ENCODE data around the gene SPATS2L.

DNA sequence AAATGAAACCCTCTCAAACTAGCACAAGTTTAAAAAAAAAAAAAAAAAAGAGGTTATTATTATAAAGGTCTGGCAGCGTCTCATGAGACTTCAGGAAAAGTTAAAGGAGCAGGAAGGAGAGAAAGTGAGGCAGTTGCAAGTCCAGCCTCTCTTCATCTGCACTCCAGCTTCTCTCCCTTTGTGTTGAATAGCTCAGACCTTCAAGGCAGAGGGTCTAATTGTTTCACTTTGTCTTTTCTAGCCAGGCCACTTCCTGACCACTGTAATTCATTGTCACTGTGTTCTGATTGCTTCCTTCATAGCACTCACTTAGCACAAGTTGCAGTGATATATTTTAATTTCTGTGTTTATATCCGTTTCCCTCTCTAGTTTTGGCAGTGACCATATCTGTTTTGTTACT, 99.9 kb downstream of the SPATS2L start:
- TF ChIP-seq CTCF (IDR thresholded peaks at IDR 0.05) = no peak
- TF ChIP-seq POLR2A (IDR thresholded peaks at IDR 0.05) = no peak
